Globus pallidus (tissue), 1 donor: ENCODE results near the gene FLT4.

Source experiments
- DNase-seq: peaks from one replicate; pipeline ENCODE4 v3.0.0-alpha.2; 2015; ENCODE audit warnings: low spot score

Gene FLT4

DNA sequence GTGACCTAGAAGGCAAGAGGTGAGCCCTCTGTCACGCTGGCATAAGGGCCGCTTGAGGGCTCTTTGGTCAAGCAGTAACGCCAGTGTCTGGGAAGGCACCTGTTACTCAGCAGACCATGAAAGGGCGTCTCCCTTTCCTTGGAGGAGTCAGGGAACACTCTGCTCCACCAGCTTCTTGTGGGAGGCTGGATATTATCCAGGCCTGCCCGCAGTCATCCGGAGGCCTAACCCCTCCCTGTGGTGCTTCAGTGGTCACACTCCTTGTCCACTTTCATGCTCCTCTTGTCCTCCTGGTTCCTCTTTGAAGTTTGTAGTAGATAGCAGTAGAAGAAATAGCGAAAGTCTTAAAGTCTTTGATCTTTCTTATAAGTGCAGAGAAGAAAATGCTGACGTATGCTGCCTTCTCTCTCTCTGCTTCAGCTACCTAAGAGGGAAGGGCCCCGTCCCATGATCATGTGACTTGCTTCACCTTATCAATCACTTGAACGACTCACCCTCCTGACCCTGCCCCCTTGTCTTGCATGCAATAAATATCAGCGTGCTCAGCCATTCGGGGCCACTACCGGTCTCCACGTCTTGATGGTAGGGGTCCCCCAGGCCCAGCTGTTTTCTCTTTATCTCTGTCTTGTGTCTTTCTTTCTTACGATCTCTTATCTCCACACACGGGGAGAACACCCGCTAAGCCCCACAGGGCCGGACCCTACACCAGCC is 41.4 kb downstream of the FLT4 start:
- DNase-seq = no peak

DNA sequence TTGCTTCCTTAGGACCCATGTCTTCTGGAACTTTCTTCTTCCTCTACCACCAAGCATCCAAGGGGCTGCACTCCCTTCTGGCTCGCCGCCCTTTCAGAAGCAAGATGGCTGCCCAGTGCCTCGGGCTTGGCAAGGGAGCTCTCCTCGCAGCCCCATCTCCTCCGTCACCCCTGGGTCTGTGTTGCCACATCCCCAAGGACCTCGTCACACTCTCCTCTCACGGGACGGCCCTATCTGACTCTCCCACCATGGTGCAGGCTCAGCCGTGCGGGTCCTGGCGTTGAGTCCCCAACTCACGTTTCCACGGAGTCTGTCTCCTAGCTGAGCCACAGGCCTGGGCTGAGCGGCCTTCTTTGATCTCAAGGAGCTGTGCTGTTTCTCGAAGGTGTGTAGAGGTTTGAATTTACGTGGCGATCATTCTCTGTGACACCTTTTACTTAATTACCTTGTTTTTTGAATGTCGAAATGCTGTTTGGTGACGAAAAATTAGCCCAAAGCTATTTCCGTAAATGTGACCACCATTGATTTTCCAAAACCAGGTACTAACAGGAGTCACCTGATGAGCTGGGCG is 43.1 kb downstream of the FLT4 start:
- DNase-seq = no peak

DNA sequence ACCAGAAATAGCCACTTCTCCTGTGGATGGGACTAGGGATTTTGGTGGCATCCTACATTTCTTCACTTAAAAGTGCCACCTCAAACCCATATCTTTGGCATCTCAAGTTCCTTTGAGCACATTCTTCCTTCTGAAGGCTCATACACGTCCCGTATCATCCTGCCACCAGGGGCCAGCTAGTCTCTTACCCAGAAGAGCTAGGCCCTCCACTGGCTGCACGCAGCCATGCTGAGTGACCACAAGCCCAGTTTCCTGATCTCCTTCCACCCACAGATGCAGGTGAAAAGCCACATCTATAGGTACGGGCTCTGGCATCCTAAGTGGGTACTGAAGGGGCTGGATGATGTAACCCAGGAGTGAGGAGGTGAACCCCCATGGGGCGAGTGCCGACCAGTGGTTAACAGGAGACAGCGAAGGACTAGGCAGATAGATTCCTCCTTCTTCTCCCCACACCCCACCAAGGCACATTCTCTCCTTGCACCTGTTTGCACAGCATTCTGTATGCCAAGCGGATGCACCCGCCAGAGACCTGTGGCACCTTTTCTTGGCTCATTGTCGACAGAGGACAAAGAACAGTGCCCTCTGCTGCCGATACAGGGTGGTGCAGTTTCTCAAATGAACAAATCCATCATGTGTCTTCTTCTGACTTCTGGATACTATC is 43.7 kb downstream of the FLT4 start:
- peak; percentile 14 for DNase-seq

DNA sequence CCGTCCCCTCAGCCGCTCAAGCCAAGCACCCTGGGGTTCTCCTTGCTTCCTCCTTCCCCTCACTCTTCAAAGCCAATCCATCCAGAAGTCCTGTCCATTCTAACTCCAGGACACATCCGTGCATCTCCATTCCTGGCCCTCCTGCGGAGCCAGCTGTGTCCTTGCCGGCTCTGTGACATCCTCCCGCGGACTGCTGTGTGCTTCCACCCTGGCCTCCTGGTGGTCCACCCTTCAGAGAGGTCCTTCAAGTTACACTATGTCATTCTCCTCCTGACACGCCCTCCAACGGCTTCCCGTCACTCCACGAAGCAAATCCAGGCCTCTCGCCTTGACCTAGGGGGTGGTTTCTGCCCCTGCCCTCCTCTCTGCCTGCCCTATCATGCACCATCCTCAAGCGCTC is 45.1 kb downstream of the FLT4 start:
- no peak for DNase-seq

DNA sequence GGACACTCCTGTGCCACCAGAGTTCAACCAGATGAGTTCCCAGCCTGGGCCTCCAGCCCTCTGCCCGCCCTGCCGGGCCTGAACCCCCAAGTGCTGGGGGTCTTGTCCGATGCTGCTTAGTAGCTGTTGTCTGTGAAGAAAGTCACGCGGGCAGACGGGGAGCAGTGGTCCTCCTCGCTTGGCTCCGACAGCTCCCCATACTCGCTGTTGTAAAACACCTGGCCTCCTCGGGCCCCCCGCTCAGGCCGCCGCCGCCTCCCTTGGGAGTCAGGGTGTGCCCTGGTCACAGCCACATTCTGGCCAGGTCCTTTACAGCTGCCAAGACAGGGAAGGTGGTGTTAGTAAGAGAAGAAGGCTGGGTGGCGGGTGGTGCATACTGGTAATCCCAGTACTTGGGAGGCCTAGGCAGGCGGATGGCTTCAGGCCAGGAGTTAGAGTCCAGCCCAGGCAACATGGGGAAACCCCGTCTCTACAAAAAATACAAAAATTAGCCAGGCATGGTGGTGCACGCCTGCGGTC is 46.3 kb downstream of the FLT4 start:
- no peak for DNase-seq

DNA sequence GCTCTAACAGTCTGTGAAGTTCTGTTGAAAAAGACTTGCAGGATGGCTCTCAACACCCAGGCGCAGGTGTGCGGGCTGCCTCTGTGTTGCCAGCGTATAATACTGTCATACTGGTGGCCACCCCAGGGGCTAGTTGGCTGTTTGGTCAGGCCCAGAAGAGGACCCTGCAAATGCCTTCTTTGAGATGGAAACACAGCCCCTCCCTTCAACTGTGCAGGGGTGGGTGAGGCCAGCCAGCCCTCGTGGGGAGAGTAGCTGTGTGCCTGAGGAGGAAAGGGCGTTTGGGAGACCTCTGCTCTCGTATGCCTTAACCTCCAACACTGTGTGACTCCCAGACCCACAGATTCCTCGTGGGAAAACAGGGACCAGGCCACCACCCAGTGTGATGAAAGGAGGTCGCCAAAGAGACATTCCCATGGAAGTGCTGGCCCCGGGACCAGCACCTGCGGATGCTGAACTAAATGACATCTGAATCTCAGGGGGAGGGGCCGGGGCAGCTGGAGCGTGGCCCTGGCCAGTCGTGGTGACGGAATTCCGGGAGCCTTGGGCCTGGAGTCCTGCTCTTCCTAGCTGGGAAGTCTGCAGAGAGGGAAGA is 46.8 kb downstream of the FLT4 start:
- DNase-seq = no peak

DNA sequence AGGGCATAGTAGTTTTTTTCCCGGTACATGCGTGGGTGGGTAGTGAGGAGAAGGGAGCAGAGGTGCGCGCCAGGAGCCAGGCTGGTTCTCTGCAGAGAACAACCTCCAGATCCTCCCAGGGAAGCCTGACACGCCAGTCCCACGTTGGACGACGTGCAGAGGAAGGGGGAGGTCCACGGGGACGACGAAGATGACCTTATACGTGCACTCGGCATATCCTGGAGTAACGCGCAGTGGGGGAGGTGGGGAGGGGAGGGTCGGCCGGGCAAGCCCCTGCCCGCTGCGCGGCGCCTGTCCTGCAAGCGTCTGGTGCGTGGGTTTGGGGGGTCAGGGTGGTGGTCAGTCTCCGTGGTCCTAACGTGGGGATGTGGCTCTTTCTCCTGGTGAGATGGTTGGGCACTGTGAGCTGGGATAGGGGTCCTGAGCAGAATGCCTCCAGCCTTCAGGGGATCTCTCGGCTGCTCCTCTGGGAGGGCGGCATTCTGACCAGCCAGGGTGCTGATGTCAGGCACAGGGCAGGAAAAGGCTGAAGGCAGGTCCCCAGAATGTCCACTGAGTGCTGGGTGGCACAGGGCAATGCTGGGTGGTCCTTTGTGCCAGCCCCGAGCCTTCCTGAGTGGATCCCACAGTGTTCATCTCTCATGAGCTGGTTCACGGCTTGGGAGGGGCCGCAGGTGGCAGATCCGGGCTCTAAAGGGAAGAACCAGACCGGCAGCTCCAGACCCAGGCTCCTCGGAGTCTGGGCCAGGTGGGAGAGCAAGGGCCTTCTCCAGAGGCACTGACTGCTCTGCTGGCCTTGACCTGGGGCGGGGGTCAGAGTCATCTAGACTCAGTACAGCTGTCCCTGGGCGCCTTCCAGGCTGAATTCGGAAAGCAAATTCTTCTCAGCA is 47.6 kb downstream of the FLT4 start:
- DNase-seq = no peak

DNA sequence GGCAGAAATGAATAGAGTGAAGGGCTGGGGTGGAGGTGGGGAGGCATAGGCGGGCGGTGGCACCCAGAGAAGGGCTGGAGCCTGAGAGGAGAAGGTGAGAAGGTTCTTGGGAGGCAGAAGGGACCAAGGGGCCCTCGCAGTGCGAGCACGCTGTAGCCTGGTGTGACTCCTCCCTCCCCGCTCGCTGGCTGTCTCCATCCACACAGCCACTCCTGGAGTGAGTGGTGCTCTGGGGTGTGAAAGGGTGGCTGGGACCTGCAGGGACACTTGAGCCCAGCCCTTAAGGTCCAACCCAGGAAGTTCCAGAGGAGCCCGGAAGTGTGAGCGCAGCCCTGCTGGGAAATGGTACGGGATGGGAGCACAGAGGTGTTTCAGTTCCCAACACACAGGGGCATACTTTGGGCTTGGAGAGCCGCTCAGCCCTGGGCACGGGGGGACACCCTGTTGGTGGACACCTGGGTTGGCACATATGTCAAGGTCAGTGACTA is 48.8 kb downstream of the FLT4 start:
- no peak for DNase-seq

DNA sequence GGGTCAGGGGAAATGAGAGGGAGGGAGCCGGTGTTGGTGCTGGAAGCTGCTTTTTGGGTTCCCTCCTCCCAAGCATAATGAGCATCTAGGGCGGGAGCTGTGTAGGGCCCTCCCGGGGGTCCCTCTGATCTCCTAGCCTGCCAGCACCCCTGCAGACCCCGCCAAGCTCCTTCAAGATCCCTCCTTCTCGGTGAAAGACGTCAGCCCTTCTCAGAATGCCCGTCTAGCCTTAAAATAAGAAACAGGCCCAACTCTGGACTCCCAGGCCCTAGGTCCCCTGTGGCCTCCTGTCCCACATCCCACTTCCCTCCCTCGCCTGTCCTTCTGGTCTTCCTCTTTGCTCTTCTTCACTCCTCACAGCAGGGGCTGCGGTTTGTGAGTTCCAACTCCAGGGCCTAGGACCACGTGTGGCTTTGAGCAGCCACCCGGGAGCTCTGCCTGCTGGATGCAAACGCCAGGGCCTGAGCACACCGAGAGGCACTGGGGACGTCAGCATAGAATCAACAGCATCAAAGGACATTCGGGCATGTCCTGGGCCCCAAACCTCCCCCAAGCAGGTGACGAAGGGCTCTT is 49.3 kb downstream of the FLT4 start:
- no peak for DNase-seq

DNA sequence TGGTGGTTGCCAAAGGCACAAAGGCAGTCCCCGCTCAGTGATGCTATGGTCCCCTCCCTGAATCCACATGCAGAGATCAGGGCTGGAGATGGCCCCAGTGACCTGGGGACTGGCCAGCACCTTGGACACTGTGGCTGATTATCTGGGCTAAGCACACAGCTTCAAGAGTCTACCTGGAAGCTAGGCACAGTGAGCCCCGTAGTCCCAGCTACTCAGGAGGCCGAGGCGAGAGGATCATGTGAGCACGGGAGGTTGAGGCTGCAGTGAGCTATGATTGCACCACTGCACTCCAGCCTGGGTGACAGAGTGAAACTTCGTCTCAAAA is 49.8 kb downstream of the FLT4 start:
- DNase-seq = no peak

DNA sequence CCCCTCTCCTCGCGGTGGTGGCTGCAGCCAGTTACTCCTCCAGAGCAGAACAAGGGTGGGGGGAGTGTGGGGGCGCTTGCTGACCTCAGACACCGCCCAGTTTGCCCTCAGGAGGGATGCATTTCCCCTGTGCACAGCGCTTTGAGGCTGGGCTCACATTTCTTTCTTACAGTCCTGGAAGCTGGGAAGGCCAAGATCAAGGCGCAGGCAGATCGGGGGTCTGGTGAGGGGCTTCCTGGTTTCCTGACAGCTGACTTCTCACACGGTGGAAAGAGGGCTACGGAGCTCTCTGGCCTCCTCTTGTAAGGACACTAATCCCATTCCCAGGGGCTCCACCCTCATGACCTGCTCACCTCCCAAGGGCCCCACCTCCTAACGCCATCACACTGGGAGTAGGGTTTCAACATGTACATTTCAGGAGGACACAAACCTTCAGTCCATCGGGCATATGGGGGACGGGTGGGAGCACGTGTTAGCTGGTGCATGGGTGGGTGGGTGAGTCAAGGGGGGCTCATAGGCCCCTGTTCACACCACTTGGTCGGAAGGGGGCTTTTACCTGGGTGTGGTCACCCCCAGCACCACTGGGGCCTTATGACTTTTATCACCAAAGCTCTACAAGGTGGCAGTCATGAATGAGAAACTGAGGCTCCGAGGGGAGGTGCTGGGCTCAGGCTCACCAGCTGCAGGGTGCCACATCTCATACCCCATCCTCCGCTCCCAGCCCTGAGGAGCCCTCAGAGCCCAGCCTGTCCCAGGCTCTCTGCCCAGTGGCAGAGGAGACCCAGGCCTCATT is 50.4 kb downstream of the FLT4 start:
- DNase-seq = no peak

DNA sequence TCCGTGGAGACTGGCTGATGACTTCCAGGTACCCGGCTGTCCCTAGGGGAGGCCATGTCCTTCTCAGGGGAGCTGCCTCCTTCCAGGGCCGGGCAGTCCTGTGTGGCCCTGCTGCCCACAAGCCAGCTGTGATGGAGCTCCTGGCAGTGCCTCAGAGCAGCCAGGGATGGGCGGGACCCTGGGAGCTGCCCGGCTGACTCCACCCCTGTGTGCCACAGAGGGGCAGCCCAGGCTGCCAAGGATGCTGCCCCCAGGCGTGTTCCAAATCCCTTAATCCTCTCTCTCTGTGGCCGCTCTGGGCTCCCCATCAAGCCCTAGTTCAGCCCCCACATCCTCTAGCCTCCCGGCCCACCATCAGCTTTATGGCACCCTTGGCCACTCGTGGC is 51.1 kb downstream of the FLT4 start:
- no peak for DNase-seq

DNA sequence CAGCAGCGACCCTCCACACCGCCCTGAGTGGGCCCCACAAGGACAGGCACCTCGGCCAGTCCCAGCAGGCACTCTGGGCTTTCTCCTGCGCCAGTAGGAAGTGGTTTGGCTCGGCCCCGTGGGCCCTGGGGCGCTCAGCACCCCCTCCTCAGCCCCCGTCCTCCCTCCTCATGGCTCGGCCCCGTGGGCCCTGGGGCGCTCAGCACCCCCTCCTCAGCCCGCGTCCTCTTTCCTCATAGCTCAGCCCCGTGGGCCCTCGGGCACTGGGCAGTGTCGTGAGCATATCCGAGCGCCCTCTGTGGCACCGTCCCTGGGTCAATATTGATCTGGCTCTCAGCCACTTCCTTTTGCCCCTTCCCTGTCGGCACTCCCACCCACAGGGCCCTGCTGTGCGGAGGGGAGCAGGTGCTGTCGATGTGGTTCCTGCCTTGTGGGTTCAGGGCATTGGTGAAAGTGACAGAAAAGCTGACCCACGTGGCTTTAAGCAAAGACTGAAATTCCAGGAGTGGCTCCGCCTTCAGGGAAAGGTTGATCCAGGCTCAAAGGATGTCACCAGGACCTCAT is 52.6 kb downstream of the FLT4 start:
- no peak for DNase-seq

DNA sequence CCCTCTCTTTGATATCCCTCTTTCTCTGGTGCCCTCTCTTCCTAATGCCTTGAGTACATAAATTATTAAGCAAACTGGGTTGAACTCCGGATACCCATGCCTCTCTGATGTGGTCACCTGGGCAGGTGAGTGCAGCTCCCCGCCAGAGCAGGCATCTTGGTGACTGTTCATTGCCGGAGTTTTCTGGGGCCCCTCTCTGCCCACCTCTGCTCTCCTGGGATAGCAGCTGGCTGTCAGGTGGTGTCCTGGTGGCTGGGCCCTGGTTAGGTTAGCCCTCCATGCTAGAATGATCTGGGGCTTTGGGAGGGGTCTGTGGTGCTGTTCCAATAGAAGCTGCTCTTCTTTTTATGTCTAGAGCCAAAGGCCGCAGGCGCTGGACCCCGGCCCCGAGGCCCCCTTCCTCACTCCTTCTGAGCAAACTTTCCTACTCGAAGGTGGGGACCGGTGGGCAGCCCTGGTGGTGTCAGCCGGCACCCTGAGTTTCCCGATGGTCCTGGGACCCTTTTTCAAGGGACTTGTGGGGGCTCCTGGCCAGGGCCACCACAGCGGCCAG is 53.2 kb downstream of the FLT4 start:
- no peak for DNase-seq

DNA sequence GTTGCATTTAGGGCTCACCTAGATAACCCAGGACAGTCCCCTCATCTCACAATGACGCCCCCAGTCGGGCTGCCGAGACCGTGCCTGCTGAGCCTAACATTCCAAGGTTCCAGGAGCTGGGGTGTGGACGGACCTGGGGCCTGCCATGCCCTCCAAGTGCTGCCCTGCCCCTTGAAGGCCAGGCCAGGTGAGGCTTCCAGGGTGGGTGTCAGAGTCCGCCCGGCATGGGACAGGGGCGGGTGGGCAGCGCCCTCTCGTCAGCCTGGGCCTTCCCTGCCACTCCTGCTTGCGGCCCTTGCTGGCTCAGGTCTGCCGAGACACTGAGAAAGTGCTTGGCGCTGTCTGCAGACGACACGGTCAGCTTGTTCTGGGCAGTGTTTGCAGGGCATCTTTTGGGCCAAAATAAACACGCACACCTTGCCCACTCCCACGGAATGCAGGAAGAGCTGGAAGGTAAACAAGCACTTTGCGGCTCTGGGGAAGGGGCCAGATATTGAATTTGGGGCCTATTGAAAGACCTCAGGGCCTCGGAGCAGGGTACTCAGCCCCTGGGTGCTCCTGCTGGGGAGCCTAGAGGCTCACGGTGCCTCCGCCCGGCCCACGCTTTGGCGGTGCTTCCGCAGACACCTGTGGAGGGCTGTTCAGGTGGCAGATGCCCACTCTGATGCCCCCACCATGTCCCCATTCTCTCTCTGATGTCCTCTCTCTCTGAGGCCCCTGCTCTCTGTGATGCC is 53.9 kb downstream of the FLT4 start:
- DNase-seq = no peak

DNA sequence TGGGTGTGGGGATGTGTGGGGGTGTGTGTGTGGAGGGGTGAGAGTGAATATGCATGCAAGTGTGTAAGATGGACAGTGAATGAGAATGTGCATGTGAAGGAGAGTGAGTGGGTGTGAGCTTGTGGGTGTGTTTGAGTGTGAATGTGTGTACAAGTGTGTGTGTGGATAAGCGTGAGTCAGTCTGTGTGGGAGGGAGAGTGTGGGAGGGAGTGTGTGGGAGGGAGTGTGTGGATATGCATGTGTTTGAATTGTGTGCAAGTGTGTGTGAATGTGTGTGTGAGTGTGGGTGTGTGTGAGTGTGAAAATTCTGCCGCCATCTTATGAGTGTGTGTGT is 54.4 kb downstream of the FLT4 start:
- no peak for DNase-seq

DNA sequence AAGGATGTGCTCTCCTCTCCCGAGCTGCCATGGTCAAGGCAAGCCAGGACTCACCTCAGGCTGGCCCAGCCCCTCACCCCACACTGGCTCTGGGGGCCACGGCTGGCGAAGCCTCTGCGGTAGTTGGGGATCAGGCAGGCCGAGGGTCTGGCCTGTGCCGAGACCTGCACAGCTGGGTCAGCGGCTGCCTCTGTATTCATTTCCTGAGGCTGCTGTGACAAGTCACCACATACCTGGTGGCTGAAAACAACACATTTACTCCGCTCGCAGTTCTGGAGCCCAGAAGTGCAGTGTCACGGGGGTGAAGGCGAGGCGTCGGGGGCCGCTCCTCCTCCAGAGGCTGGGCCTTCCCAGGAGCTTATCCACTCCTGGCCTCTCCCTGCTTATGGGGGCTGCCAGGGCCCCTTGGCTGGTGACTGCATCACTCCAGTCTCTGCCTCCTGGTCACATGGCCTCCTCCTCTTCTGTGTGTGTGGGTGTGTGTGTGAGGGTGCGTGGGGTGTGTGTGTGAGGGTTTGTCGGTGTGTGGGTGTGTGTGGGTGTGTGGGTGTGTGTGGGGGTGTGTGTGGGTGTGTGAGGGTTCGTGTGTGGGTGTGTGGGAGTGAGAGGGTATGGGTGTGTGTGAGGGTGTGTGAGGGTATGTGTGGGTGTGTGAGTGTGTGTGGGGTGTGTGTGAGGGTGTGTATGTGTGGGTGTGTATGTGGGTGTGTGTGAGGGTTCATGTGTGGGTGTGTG is 54.9 kb downstream of the FLT4 start:
- no peak for DNase-seq

DNA sequence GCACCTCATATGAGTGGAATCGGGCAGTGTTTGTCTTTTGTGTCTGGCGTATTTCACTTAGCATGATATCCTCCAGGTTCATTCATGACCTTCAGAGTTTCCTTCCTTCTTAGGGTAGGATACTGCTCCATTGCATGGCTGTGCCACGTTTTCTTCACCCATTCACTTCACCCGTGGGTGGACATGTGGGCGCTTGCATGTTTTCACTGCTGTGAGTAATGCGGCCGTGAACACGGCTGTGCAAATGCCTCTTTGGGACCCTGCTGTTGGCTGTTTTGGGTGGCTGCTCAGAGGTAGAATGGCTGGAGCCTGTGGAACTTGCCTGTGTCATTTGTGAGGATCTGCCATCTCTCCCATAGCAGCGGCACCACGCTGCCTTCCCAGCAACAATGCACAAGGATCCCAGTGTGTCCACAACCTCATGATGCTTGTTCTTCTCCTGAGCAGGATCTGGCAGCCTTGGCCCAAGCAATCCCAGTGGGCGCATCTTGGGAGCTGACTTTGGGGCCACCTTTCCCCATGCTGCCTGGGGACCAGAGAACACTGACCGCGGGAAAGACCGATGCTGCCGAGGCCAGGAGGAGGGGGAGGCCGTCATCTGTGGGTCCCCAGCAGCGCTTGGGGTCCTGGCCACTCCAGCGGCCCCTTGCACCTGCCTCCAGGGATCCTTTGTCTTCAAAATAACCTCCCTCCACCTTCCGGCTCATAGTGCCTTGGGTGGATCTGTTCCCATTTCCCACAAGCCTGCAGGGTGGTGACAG is 55.8 kb downstream of the FLT4 start:
- no peak for DNase-seq
